ENCODE results near the gene DHRS12. TPM values are rescaled to one million over a fixed set of nuclear protein-coding genes. Genes with fewer than 3 reads are reported as not detected.
A peak's percentile ranks its signal among the peaks of the same experiment; 100 is the strongest.

DHRS12 gene
- total RNA-seq, 2 donors from 2014 or later = 9.9 to 11.1 TPM

- intact Hi-C loops (cut with DNase I) = no loop called here
- peak; percentile 86 for DNase-seq (ENCODE audit: low spot score)
Measured at GRCh38 chr13:51769455-51770127, 34.4 kb downstream of the DHRS12 start.

- intact Hi-C loops (cut with DNase I) = no loop called here
- no peak for DNase-seq (ENCODE audit: low spot score)
Measured at GRCh38 chr13:51768976-51769375, 35.0 kb downstream of the DHRS12 start.

GRCh38 chr13:51768378-51768921 lies 35.5 kb downstream of the DHRS12 start:
- intact Hi-C loops (cut with DNase I) = no loop called here
- no peak for DNase-seq (ENCODE audit: low spot score)

GRCh38 chr13:51767100-51767499 lies 36.9 kb downstream of the DHRS12 start:
- no peak for DNase-seq (ENCODE audit: low spot score)
- intact Hi-C loops (cut with DNase I) = no loop called here

GRCh38 chr13:51765142-51765515 lies 38.8 kb downstream of the DHRS12 start:
- no peak for DNase-seq (ENCODE audit: low spot score)
- intact Hi-C loops (cut with DNase I) = no loop called here

- peak; percentile 91 for DNase-seq (ENCODE audit: low spot score)
- intact Hi-C loops (cut with DNase I) = no loop called here
Measured at GRCh38 chr13:51764184-51765141, 39.5 kb downstream of the DHRS12 start.

GRCh38 chr13:51763486-51763885 lies 40.5 kb downstream of the DHRS12 start:
- DNase-seq (ENCODE audit: low spot score) = no peak
- intact Hi-C loops (cut with DNase I) = no loop called here

- no peak for DNase-seq (ENCODE audit: low spot score)
- intact Hi-C loops (cut with DNase I) = no loop called here
Measured at GRCh38 chr13:51761643-51762350, 42.2 kb downstream of the DHRS12 start.

- no peak for DNase-seq (ENCODE audit: low spot score)
- intact Hi-C loops (cut with DNase I) = no loop called here
Measured at GRCh38 chr13:51760592-51760991, 43.4 kb downstream of the DHRS12 start.

GRCh38 chr13:51759240-51759639 lies 44.7 kb downstream of the DHRS12 start:
- intact Hi-C loops (cut with DNase I) = no loop called here
- no peak for DNase-seq (ENCODE audit: low spot score)

- DNase-seq (ENCODE audit: low spot score) = no peak
- intact Hi-C loops (cut with DNase I) = no loop called here
Measured at GRCh38 chr13:51758691-51759090, 45.3 kb downstream of the DHRS12 start.

GRCh38 chr13:51756651-51757050 lies 47.3 kb downstream of the DHRS12 start:
- DNase-seq (ENCODE audit: low spot score) = no peak
- intact Hi-C loops (cut with DNase I) = no loop called here

GRCh38 chr13:51747438-51748434 lies 56.2 kb downstream of the DHRS12 start:
- intact Hi-C loops (cut with DNase I) = loop anchor here in 1 of 2 donors (10.0 kb wide), 1 partner anchor 153 kb away; no protein-coding TSS in a partner anchor

GRCh38 chr13:51746802-51747201 lies 57.2 kb downstream of the DHRS12 start:
- intact Hi-C loops (cut with DNase I) = loop anchor here in 1 of 2 donors (10.0 kb wide), 1 partner anchor 152 kb away; no protein-coding TSS in a partner anchor
- DNase-seq (ENCODE audit: low spot score) = no peak

More at GRCh38 chr13:51747438-51748434, 56.2 kb downstream of the DHRS12 start:
- no peak for DNase-seq (ENCODE audit: low spot score)

- DNase-seq (ENCODE audit: low spot score) = no peak
- intact Hi-C loops (cut with DNase I) = loop anchor here in 1 of 2 donors (10.0 kb wide), 1 partner anchor 150 kb away; no protein-coding TSS in a partner anchor
Measured at GRCh38 chr13:51745243-51745642, 58.7 kb downstream of the DHRS12 start.

GRCh38 chr13:51742611-51743010 lies 61.4 kb downstream of the DHRS12 start:
- intact Hi-C loops (cut with DNase I) = loop anchor here in 1 of 2 donors (10.0 kb wide), 1 partner anchor 148 kb away; no protein-coding TSS in a partner anchor

GRCh38 chr13:51742031-51742430 lies 61.9 kb downstream of the DHRS12 start:
- no peak for DNase-seq (ENCODE audit: low spot score)
- intact Hi-C loops (cut with DNase I) = loop anchor here in 1 of 2 donors (10.0 kb wide), 1 partner anchor 147 kb away; no protein-coding TSS in a partner anchor

More at GRCh38 chr13:51742611-51743010, 61.4 kb downstream of the DHRS12 start:
- DNase-seq (ENCODE audit: low spot score) = no peak

GRCh38 chr13:51740698-51741097 lies 63.3 kb downstream of the DHRS12 start:
- DNase-seq (ENCODE audit: low spot score) = no peak
- intact Hi-C loops (cut with DNase I) = loop anchor here in 1 of 2 donors (10.0 kb wide), 1 partner anchor 146 kb away; no protein-coding TSS in a partner anchor

Data from posterior vena cava (tissue), 2 donors.